A549 treated with RU486 at 1 μM for 4 hours (cell line): Measurements from ENCODE around the gene POTEG. TPM values are rescaled to one million over a fixed set of nuclear protein-coding genes. Genes with fewer than 3 reads are reported as not detected.

ENCODE experiments used
- total RNA-seq: library from RNA; stranded (reverse); fragments of 200-300 nt; extraction: Qiagen RNA extraction; gene quantifications from 5 replicates; pipeline ENCODE4 v1.2.3, GENCODE V29; 2022; ENCODE audit warnings: low read depth

POTEG gene
- not detected in 5 replicates for total RNA-seq

GRCh38 chr14:19434241-19434640, at the start of gene POTEG:
Gene POTEG (minus strand): TSS chr14:19434341. CDS start chr14:19434289, 52 bp downstream.

